ENCODE measurements around the gene ADAM8. TPM values are rescaled to one million over a fixed set of nuclear protein-coding genes. Genes with fewer than 3 reads are reported as not detected.

The ADAM8 gene
- total RNA-seq, 3 donors from 2014 or later (not counting 1 experiment from before 2014, with no cell fraction given) = 357 to 682 (median 425) TPM

- DNase-seq (peak; percentile 60 to 71), ATAC-seq (peak; percentile 16 to 28 (median 16))
- peak overlapping the region; percentile 93 for H3K4me3 Mint-ChIP-seq
- TF ChIP-seq CTCF (IDR thresholded peaks at IDR 0.05) = peak; percentile 36
- Histone ChIP-seq H3K9me3 (ENCODE audit: control insufficient read depth, insufficient read depth, low read length) (no peaks in the 10 kb centered on the region), H3K4me1 (ENCODE audit: control insufficient read depth, insufficient read depth, low read length) (peaks cover 75% of the 10 kb centered on the region), H3K27ac (ENCODE audit: low read length) (peak overlapping the region; percentile 93), H3K27me3 (ENCODE audit: control insufficient read depth, insufficient read depth, low read length) (no peaks in the 10 kb centered on the region), H3K36me3 (ENCODE audit: control insufficient read depth, insufficient read depth, low read length) (peaks cover 34% of the 10 kb centered on the region), H3K4me3 (ENCODE audit: low read length) (peak overlapping the region; percentile 90)
- no peaks in the 10 kb centered on the region for H3K36me3 Mint-ChIP-seq
- 0% methylated on average over 12 of the region's 12 CpGs for WGBS (ENCODE audit: insufficient coverage)
- H3K9me3 Mint-ChIP-seq = no peaks in the 10 kb centered on the region
- peaks cover 28 to 49% of the 10 kb centered on the region in 2 donors for H3K4me1 Mint-ChIP-seq
- intact Hi-C loops (cut with micrococcal nuclease) = loop anchor here (5.0 kb wide), 1 partner anchor 117 kb away; the partner anchor contains the start of gene MTG1
- H3K27me3 Mint-ChIP-seq (ENCODE audit: low read depth in 2 of 2) = no peaks in the 10 kb centered on the region
- peak overlapping the region; percentile 98 for H3K27ac Mint-ChIP-seq
Observed at GRCh38 chr10:133275684-133276092, 980 bp downstream of the ADAM8 start.

DNA sequence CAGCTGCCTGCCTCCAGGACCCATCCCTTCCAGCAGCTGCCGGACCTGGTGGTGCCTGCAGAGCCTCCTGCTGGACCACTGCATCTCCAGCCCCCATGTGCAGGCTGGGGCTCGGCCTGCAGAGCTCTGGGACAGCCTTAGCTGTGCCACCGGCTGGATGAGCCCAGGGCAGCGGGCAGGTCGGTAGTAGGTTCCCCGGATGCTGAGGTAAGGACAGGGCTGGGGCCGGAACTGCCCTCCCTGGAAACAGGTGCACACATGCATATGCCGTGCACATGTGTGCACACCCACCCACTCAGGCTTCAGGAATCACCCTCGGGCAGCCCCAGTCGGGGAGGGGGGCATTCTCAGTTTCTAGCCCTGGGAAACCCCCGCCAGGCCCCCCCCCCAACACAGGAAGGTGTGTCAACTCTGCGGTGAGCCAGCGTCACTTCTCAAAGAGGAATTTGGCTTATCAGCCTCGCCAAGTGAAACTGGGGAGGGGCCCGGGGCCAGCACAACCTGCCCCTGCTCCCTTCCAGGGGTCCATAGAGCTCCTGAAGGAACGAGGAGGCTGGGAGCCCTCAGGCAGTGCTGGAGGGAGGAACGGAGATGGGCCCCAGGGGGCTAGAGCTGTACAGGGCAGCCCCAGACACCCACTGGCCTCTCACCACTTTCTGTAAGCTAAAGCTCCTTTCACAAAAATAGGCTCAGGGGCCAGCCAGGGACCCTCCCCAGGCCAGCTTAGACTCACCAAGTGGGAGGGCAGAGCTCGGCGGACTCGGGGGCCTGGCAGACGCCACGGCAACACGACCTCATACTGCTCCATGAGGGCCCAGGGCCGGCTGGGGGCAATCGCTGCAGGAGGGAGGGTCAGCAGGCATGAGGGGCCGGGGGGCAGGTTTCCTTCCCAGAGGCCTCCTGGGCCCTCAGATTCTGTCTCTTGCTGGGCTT is 1.7 kb downstream of the ADAM8 start:
- peak overlapping the region; percentile 98 for H3K27ac Mint-ChIP-seq
- no peaks in the 10 kb centered on the region for H3K27me3 Mint-ChIP-seq (ENCODE audit: low read depth in 2 of 2)
- H3K36me3 ChIP-seq (ENCODE audit: control insufficient read depth, insufficient read depth, low read length) = peaks cover 41% of the 10 kb centered on the region
- no peak for TF ChIP-seq CTCF (IDR thresholded peaks at IDR 0.05)
- peak overlapping the region; percentile 93 for H3K27ac ChIP-seq (ENCODE audit: low read length)
- ATAC-seq (peak; percentile 36 to 54 (median 49)), DNase-seq (peak; percentile 74 to 93)
- WGBS (ENCODE audit: insufficient coverage) = 1% methylated on average over 25 of the region's 26 CpGs
- H3K4me1 Mint-ChIP-seq = peaks cover 25 to 44% of the 10 kb centered on the region in 2 donors
- intact Hi-C loops (cut with micrococcal nuclease) = loop anchor here (5.0 kb wide), 1 partner anchor 117 kb away; the partner anchor contains the start of gene MTG1
- no peaks in the 10 kb centered on the region for H3K9me3 ChIP-seq (ENCODE audit: control insufficient read depth, insufficient read depth, low read length)
- H3K27me3 ChIP-seq (ENCODE audit: control insufficient read depth, insufficient read depth, low read length) = no peaks in the 10 kb centered on the region
- peaks cover 69% of the 10 kb centered on the region for H3K4me1 ChIP-seq (ENCODE audit: control insufficient read depth, insufficient read depth, low read length)
- peak overlapping the region; percentile 90 for H3K4me3 ChIP-seq (ENCODE audit: low read length)
- no peaks in the 10 kb centered on the region for H3K9me3 Mint-ChIP-seq
- H3K4me3 Mint-ChIP-seq = peak overlapping the region; percentile 93
- no peaks in the 10 kb centered on the region for H3K36me3 Mint-ChIP-seq

GRCh38 chr10:133273534-133274143 is 3.0 kb downstream of the ADAM8 start:
- Histone ChIP-seq H3K9me3 (ENCODE audit: control insufficient read depth, insufficient read depth, low read length) (no peaks in the 10 kb centered on the region), H3K36me3 (ENCODE audit: control insufficient read depth, insufficient read depth, low read length) (peaks cover 54% of the 10 kb centered on the region), H3K4me3 (ENCODE audit: low read length) (no peak overlapping the region), H3K4me1 (ENCODE audit: control insufficient read depth, insufficient read depth, low read length) (peaks cover 58% of the 10 kb centered on the region), H3K27me3 (ENCODE audit: control insufficient read depth, insufficient read depth, low read length) (no peaks in the 10 kb centered on the region), H3K27ac (ENCODE audit: low read length) (peak overlapping the region; percentile 39)
- Mint-ChIP-seq H3K9me3 (no peaks in the 10 kb centered on the region), H3K27ac (peak overlapping the region in 1 of 2 donors; percentile 29), H3K4me1 (peaks cover 11 to 30% of the 10 kb centered on the region in 2 donors), H3K27me3 (ENCODE audit: low read depth in 2 of 2) (no peaks in the 10 kb centered on the region), H3K4me3 (peak overlapping the region; percentile 37), H3K36me3 (no peaks in the 10 kb centered on the region)
- intact Hi-C loops (cut with micrococcal nuclease) = no loop called here
- ATAC-seq (no peak), DNase-seq (no peak)
- WGBS (ENCODE audit: insufficient coverage) = 98% methylated on average over 28 of the region's 28 CpGs
- TF ChIP-seq CTCF (IDR thresholded peaks at IDR 0.05) = no peak

Data from natural killer cell (primary cell).